Chondrocyte (in vitro differentiated cells): Measurements from ENCODE around the gene SMIM35. TPM values are rescaled to one million over a fixed set of nuclear protein-coding genes. Genes with fewer than 3 reads are reported as not detected.

ENCODE experiments used
- DNase-seq: peaks from one replicate; pipeline ENCODE4 v3.0.0; 2021; ENCODE audit warnings: mixed read lengths, low spot score
- H3K27ac Mint-ChIP-seq: one replicate; pipeline ENCODE4 v1.8.0; 2021; ENCODE audit warnings: mild to moderate bottlenecking, moderate library complexity, mixed read lengths; ENCODE audit not compliant: unreplicated experiment
- H3K27me3 Mint-ChIP-seq: 2 replicates; pipeline ENCODE4 v1.8.0; 2021; ENCODE audit warnings: low read depth, mixed read lengths
- H3K36me3 Mint-ChIP-seq: 2 replicates; pipeline ENCODE4 v1.8.0; 2021; ENCODE audit warnings: low read depth, mixed read lengths
- H3K4me1 Mint-ChIP-seq: 2 replicates; pipeline ENCODE4 v1.8.0; 2021; ENCODE audit warnings: low read depth, mild to moderate bottlenecking, mixed read lengths
- H3K4me3 Mint-ChIP-seq: one replicate; pipeline ENCODE4 v1.8.0; 2021; ENCODE audit warnings: mild to moderate bottlenecking, moderate library complexity, mixed read lengths; ENCODE audit not compliant: unreplicated experiment
- H3K9me3 Mint-ChIP-seq: 2 replicates; pipeline ENCODE4 v1.8.0; 2021; ENCODE audit warnings: low read depth, mixed read lengths
- total RNA-seq: library from RNA; stranded (reverse); gene quantifications from 3 replicates; pipeline ENCODE4 v1.2.1, GENCODE V29; 2021
- TF ChIP-seq, protein P1 (sequence below): fragments of 200-600 bp; sonication (generic); IDR thresholded peaks from 2 replicates; pipeline ENCODE4 v1.5.0; 2021; ENCODE audit warnings: antibody characterized with exemption, mild to moderate bottlenecking, moderate library complexity

Gene SMIM35
- total RNA-seq, 1 donor from 2014 or later, result not detected

DNA sequence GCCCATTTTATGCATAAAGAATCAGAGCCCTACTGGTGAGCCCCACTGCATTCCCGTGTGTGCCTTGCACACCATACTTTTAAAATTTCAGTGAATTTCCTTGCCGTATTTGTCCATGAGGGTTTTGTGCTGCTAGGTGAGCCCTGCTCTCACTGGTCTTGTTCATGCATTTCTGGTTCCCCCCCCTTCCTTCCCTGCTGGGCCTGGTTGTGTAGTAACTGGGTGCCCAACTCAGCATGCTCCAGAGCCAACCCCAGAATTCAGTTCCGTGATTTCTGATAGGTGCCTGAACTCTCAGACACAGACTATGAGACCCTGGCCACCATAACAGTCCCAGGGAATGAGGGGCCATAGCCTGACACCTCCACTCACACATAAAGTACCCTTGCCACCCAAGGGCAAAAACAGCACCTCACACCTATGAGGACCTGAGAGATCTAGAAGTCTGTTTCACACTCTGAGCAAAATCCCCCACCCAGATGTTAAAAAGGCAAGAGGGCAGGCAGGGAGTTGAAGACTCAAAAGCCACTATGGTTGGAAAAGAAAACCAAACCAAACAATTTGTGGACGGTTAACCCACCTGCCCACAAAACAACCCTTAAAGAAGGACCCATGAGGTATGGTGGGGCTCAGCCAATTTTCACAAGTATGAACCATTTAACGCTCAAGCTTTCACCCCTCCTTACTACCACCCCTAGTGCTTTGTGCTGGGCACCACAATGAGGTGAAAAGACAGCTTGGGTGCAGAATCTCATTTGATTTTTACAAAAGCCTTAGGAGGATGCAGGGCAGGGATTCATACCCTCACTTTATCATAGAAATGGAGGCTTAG, 117.4 kb downstream of the SMIM35 start:
- Mint-ChIP-seq H3K27ac (no peak overlapping the region), H3K4me1 (peaks cover 9% of the 10 kb centered on the region), H3K36me3 (no peaks in the 10 kb centered on the region), H3K4me3 (no peak overlapping the region), H3K27me3 (peaks cover 5% of the 10 kb centered on the region), H3K9me3 (no peaks in the 10 kb centered on the region)
- no peak for DNase-seq
- TF ChIP-seq, protein P1, sequence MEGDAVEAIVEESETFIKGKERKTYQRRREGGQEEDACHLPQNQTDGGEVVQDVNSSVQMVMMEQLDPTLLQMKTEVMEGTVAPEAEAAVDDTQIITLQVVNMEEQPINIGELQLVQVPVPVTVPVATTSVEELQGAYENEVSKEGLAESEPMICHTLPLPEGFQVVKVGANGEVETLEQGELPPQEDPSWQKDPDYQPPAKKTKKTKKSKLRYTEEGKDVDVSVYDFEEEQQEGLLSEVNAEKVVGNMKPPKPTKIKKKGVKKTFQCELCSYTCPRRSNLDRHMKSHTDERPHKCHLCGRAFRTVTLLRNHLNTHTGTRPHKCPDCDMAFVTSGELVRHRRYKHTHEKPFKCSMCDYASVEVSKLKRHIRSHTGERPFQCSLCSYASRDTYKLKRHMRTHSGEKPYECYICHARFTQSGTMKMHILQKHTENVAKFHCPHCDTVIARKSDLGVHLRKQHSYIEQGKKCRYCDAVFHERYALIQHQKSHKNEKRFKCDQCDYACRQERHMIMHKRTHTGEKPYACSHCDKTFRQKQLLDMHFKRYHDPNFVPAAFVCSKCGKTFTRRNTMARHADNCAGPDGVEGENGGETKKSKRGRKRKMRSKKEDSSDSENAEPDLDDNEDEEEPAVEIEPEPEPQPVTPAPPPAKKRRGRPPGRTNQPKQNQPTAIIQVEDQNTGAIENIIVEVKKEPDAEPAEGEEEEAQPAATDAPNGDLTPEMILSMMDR, result no peak

DNA sequence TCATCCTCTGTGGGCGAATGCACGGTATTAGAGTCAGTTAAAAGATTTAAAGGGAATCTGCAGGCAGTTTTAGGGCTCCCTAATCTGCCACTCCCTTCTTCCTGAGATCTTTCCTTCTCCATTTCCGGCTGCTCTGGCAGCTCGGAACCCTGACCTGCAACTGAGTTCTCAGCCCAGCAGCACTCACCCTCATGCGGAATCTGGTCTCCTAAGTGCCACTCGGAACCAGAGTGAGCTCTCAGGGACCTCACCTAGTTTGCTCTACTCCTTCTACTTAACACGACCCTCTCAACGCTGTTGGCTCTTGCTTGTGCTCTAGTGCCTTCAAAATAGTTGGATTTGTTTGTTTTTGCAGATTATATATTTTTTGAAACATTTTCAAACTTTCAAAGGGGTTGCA, 119.9 kb downstream of the SMIM35 start:
- H3K36me3 Mint-ChIP-seq, result no peaks in the 10 kb centered on the region
- H3K27me3 Mint-ChIP-seq, result peaks cover 7% of the 10 kb centered on the region
- TF ChIP-seq, protein P1, result no peak
- H3K9me3 Mint-ChIP-seq, result no peaks in the 10 kb centered on the region
- no peak overlapping the region for H3K27ac Mint-ChIP-seq
- no peak for DNase-seq
- no peaks in the 10 kb centered on the region for H3K4me1 Mint-ChIP-seq
- H3K4me3 Mint-ChIP-seq, result no peak overlapping the region

DNA sequence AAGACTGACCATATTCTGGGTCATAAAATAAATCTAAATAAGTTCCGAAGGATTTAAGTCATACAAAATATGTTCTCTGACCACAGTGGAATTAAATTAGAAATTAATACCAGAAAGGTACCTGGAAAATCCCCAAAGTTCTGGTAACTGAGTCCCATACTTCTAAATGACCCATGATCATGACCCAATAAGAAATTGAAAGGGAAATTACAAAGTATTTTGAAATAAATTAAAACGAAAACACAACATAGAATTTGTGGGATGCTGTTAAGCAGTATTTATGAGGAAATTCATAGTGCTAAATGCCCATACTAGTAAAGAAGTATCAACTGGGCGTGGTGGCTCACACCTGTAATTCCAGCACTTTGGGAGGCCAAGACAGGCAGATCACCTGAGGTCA, 123.9 kb downstream of the SMIM35 start:
- no peak overlapping the region for H3K27ac Mint-ChIP-seq
- TF ChIP-seq, protein P1, result no peak
- no peak for DNase-seq
- no peaks in the 10 kb centered on the region for H3K36me3 Mint-ChIP-seq
- H3K4me3 Mint-ChIP-seq, result no peak overlapping the region
- H3K9me3 Mint-ChIP-seq, result no peaks in the 10 kb centered on the region
- H3K4me1 Mint-ChIP-seq, result no peaks in the 10 kb centered on the region
- peaks cover 15% of the 10 kb centered on the region for H3K27me3 Mint-ChIP-seq

DNA sequence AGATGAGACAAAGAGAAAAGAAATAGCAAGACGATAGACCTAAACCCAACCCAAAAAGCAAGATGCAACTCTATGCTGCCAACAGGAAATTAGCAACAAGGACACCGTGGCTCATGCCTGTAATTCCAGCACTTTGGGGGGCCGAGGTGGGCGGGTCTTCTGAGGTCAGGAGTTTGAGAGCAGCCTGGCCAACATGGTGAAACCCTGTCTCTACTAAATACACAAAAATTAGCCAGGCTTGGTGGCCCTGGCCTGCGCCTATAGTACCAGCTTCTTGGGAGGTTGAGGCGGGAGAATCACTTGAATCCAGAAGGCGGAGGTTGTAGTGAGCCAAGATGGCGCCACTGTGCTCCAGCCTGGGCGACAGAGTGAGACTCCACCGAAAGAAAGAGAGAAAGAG, 124.9 kb downstream of the SMIM35 start:
- Mint-ChIP-seq H3K4me1 (no peaks in the 10 kb centered on the region), H3K36me3 (peaks cover 2% of the 10 kb centered on the region), H3K27ac (no peak overlapping the region), H3K27me3 (peaks cover 24% of the 10 kb centered on the region), H3K9me3 (peaks cover 5% of the 10 kb centered on the region), H3K4me3 (no peak overlapping the region)
- DNase-seq, result no peak
- TF ChIP-seq, protein P1, result no peak

DNA sequence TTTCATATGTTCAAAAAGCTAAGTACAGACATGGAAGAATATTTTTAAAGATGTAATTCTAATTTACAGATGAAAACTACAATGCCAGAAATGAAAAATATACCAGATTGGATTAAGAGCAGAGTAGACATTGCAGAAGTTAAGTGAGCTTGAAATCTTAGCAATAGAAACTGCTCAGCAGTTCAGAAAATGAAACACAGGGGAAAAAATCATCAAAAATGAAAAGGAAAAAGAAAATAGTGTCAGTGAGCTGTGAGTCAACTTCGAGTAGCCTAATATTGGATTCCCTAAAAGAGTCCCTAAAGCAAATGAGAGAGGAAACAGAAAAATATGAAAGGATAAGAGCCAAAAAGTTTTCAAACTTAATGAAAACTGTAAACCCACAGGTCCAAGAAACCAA, 126.4 kb downstream of the SMIM35 start:
- H3K4me1 Mint-ChIP-seq, result no peaks in the 10 kb centered on the region
- H3K27me3 Mint-ChIP-seq, result peaks cover 27% of the 10 kb centered on the region
- no peak overlapping the region for H3K27ac Mint-ChIP-seq
- H3K4me3 Mint-ChIP-seq, result no peak overlapping the region
- H3K36me3 Mint-ChIP-seq, result peaks cover 2% of the 10 kb centered on the region
- H3K9me3 Mint-ChIP-seq, result peaks cover 7% of the 10 kb centered on the region
- TF ChIP-seq, protein P1, result no peak
- DNase-seq, result no peak
